ENCODE measurements around the gene NARF.

NARF gene

GRCh38 chr17:82434216-82434565 lies 24.4 kb upstream of the NARF start:
- no peak for DNase-seq

GRCh38 chr17:82435103-82435502 lies 23.4 kb upstream of the NARF start:
- no peak for DNase-seq

- DNase-seq, result no peak
These were observed 22.6 kb upstream of the NARF start for GRCh38 chr17:82435601-82436583.

- no peak for DNase-seq
These were observed 21.8 kb upstream of the NARF start for GRCh38 chr17:82436601-82437324.

GRCh38 chr17:82437325-82437668 lies 21.2 kb upstream of the NARF start:
- no peak for DNase-seq

- DNase-seq, result no peak
These were observed 19.9 kb upstream of the NARF start for GRCh38 chr17:82438401-82439193.

GRCh38 chr17:82439194-82439828 lies 19.2 kb upstream of the NARF start:
- no peak for DNase-seq

- DNase-seq, result no peak
These were observed 18.6 kb upstream of the NARF start for GRCh38 chr17:82439829-82440365.

GRCh38 chr17:82440469-82440981 lies 18.0 kb upstream of the NARF start:
- DNase-seq, result no peak

- no peak for DNase-seq
These were observed 17.4 kb upstream of the NARF start for GRCh38 chr17:82440991-82441627.

GRCh38 chr17:82441691-82442487 lies 16.7 kb upstream of the NARF start:
- DNase-seq, result no peak

GRCh38 chr17:82442643-82443464 lies 15.7 kb upstream of the NARF start:
- DNase-seq, result no peak

GRCh38 chr17:82443465-82444283 lies 14.9 kb upstream of the NARF start:
- DNase-seq, result no peak

GRCh38 chr17:82444284-82444893 lies 14.2 kb upstream of the NARF start:
- no peak for DNase-seq

GRCh38 chr17:82444941-82445521 lies 13.5 kb upstream of the NARF start:
- DNase-seq, result no peak

GRCh38 chr17:82445542-82445941 lies 13.0 kb upstream of the NARF start:
- no peak for DNase-seq

GRCh38 chr17:82446124-82446523 lies 12.4 kb upstream of the NARF start:
- no peak for DNase-seq

- DNase-seq, result no peak
These were observed 11.9 kb upstream of the NARF start for GRCh38 chr17:82446649-82447048.

Data from stimulated activated CD4-positive, alpha-beta T cell treated with anti-CD3 and anti-CD28 coated beads, Interleukin-12 subunit alpha, Interleukin-12 subunit beta, amount 100 ng/mL, for 4 hours (primary cell).